Measurements from ENCODE around the gene MAP3K7.

- TF ChIP-seq EZH2phosphoT487 (IDR thresholded peaks at IDR 0.05; ENCODE audit: low read depth, severe bottlenecking, unreplicated experiment) (no peak), CTCF (IDR thresholded peaks at IDR 0.05; ENCODE audit: poor library complexity) (no peak), EZH2 (IDR thresholded peaks at IDR 0.05; ENCODE audit: borderline replicate concordance) (no peak)
Measured at GRCh38 chr6:90521955-90522354, 64.9 kb downstream of the MAP3K7 start.

Measured in hepatocyte (in vitro differentiated cells).